ENCODE measurements around the gene CCDC152. TPM values are rescaled to one million over a fixed set of nuclear protein-coding genes. Genes with fewer than 3 reads are reported as not detected.
A peak's percentile ranks its signal among the peaks of the same experiment; 100 is the strongest.

The CCDC152 gene
- total and polyA plus RNA-seq, 2 of the 13 experiments (the other 11 are each of a cell fraction or from before 2014, with no cell fraction given), result 0.20 to 0.36 TPM

DNA sequence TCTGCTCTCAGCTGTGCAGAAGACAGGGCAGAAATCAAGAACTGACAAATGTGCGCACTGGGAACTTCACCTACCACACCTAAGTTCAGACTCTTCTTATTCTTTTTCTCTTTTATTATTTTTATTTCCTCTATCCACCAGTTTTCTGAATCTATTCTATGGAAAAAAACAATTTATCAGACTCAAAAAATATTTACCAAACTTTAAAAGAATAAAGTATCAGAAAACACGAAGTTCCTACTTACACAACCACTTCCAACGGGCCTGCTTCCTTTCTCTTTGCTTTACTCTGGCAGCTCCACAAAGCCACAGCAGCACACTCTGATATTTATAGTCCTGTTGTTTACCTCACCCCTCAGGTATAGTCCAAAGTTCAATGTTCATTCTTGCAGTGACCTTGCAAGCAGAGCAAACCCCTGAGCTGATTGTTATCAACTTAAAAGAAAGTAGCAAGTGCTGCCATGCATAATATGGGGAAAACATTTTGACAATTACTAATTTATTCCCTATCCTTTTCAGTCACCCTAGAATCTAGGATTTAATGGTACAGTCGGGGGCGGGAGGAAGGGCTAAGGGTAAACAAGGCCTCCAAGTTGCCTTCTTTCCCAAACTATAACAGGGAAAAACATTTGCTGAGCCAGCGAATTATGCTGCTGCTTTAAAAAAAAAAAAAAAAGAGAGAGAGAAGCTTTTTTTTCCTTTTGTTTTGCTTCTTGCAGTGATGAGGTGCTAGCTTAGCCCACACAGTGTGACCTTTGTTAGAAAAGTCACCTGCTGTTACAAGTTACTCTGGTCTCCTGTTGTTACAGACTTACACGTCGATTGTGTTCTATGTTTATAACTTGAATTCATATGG, 55.2 kb downstream of the CCDC152 start, which contains the start of gene SELENOP (continued):
- TF ChIP-seq, protein P1, sequence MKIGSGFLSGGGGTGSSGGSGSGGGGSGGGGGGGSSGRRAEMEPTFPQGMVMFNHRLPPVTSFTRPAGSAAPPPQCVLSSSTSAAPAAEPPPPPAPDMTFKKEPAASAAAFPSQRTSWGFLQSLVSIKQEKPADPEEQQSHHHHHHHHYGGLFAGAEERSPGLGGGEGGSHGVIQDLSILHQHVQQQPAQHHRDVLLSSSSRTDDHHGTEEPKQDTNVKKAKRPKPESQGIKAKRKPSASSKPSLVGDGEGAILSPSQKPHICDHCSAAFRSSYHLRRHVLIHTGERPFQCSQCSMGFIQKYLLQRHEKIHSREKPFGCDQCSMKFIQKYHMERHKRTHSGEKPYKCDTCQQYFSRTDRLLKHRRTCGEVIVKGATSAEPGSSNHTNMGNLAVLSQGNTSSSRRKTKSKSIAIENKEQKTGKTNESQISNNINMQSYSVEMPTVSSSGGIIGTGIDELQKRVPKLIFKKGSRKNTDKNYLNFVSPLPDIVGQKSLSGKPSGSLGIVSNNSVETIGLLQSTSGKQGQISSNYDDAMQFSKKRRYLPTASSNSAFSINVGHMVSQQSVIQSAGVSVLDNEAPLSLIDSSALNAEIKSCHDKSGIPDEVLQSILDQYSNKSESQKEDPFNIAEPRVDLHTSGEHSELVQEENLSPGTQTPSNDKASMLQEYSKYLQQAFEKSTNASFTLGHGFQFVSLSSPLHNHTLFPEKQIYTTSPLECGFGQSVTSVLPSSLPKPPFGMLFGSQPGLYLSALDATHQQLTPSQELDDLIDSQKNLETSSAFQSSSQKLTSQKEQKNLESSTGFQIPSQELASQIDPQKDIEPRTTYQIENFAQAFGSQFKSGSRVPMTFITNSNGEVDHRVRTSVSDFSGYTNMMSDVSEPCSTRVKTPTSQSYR (CRISPR knock-in tag; IDR thresholded peaks at IDR 0.05; ENCODE audit: borderline replicate concordance), result peak; percentile 75
- TF ChIP-seq, protein P2, sequence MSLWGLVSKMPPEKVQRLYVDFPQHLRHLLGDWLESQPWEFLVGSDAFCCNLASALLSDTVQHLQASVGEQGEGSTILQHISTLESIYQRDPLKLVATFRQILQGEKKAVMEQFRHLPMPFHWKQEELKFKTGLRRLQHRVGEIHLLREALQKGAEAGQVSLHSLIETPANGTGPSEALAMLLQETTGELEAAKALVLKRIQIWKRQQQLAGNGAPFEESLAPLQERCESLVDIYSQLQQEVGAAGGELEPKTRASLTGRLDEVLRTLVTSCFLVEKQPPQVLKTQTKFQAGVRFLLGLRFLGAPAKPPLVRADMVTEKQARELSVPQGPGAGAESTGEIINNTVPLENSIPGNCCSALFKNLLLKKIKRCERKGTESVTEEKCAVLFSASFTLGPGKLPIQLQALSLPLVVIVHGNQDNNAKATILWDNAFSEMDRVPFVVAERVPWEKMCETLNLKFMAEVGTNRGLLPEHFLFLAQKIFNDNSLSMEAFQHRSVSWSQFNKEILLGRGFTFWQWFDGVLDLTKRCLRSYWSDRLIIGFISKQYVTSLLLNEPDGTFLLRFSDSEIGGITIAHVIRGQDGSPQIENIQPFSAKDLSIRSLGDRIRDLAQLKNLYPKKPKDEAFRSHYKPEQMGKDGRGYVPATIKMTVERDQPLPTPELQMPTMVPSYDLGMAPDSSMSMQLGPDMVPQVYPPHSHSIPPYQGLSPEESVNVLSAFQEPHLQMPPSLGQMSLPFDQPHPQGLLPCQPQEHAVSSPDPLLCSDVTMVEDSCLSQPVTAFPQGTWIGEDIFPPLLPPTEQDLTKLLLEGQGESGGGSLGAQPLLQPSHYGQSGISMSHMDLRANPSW (CRISPR knock-in tag; IDR thresholded peaks at IDR 0.05; ENCODE audit: borderline replicate concordance), result peak; percentile 65; the same call in 1 of the 2 replicates
- TF ChIP-seq ZC3H13 (CRISPR knock-in tag; IDR thresholded peaks at IDR 0.05) (peak; percentile 39; the same call in 1 of the 2 replicates), BCL6 (CRISPR knock-in tag; IDR thresholded peaks at IDR 0.05) (peak; percentile 90), ZNF75D (CRISPR knock-in tag; IDR thresholded peaks at IDR 0.05; ENCODE audit: borderline replicate concordance) (no peak), ZNF556 (CRISPR knock-in tag; IDR thresholded peaks at IDR 0.05; ENCODE audit: borderline replicate concordance) (no peak; the same call in 1 of the 2 replicates), ZNF644 (CRISPR knock-in tag; IDR thresholded peaks at IDR 0.05; ENCODE audit: low read depth) (0 out of 2 replicates have a peak, but pooled peaks have one; percentile 33), JUND (CRISPR knock-in tag; IDR thresholded peaks at IDR 0.05) (no peak)
- TF ChIP-seq, protein P3, sequence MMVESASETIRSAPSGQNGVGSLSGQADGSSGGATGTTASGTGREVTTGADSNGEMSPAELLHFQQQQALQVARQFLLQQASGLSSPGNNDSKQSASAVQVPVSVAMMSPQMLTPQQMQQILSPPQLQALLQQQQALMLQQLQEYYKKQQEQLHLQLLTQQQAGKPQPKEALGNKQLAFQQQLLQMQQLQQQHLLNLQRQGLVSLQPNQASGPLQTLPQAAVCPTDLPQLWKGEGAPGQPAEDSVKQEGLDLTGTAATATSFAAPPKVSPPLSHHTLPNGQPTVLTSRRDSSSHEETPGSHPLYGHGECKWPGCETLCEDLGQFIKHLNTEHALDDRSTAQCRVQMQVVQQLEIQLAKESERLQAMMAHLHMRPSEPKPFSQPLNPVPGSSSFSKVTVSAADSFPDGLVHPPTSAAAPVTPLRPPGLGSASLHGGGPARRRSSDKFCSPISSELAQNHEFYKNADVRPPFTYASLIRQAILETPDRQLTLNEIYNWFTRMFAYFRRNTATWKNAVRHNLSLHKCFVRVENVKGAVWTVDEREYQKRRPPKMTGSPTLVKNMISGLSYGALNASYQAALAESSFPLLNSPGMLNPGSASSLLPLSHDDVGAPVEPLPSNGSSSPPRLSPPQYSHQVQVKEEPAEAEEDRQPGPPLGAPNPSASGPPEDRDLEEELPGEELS (CRISPR knock-in tag; IDR thresholded peaks at IDR 0.05), result peak; percentile 97
- TF ChIP-seq, protein P4, sequence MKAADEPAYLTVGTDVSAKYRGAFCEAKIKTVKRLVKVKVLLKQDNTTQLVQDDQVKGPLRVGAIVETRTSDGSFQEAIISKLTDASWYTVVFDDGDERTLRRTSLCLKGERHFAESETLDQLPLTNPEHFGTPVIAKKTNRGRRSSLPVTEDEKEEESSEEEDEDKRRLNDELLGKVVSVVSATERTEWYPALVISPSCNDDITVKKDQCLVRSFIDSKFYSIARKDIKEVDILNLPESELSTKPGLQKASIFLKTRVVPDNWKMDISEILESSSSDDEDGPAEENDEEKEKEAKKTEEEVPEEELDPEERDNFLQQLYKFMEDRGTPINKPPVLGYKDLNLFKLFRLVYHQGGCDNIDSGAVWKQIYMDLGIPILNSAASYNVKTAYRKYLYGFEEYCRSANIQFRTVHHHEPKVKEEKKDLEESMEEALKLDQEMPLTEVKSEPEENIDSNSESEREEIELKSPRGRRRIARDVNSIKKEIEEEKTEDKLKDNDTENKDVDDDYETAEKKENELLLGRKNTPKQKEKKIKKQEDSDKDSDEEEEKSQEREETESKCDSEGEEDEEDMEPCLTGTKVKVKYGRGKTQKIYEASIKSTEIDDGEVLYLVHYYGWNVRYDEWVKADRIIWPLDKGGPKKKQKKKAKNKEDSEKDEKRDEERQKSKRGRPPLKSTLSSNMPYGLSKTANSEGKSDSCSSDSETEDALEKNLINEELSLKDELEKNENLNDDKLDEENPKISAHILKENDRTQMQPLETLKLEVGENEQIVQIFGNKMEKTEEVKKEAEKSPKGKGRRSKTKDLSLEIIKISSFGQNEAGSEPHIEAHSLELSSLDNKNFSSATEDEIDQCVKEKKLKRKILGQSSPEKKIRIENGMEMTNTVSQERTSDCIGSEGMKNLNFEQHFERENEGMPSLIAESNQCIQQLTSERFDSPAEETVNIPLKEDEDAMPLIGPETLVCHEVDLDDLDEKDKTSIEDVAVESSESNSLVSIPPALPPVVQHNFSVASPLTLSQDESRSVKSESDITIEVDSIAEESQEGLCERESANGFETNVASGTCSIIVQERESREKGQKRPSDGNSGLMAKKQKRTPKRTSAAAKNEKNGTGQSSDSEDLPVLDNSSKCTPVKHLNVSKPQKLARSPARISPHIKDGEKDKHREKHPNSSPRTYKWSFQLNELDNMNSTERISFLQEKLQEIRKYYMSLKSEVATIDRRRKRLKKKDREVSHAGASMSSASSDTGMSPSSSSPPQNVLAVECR (CRISPR knock-in tag; IDR thresholded peaks at IDR 0.05; ENCODE audit: borderline replicate concordance), result peak; percentile 55; the same call in 1 of the 2 replicates

All from HepG2 (cell line).